Right atrium auricular region (tissue), 2 donors: ENCODE data around the gene SCMH1. TPM values are rescaled to one million over a fixed set of nuclear protein-coding genes. Genes with fewer than 3 reads are reported as not detected.

Experiments used
- DNase-seq: peaks from one replicate; pipeline ENCODE4 v3.0.0-alpha.2; 2019; ENCODE audit warnings: low spot score
- H3K27ac ChIP-seq, 2 donors: fragments of 200-600 bp; sonication (generic); 1 replicate in 1 of 2; 2 replicates in 1 of 2; pipeline ENCODE4 v1.5.1; 2016 to 2019
- H3K27me3 ChIP-seq, 2 donors: fragments of 200-600 bp; sonication (generic); one replicate each; pipeline versions ENCODE4 v1.5.1 to v1.6.0; 2017 to 2019
- H3K36me3 ChIP-seq: fragments of 200-600 bp; sonication (generic); one replicate; pipeline ENCODE4 v1.5.1; 2016
- H3K4me1 ChIP-seq, 2 donors: fragments of 200-600 bp; sonication (generic); one replicate each; pipeline versions ENCODE4 v1.5.1 to v1.6.0; 2017 to 2019
- H3K4me3 ChIP-seq, 2 donors: fragments of 200-600 bp; sonication (generic); 1 replicate in 1 of 2; 2 replicates in 1 of 2; pipeline ENCODE4 v1.5.1; 2017 to 2019; ENCODE audit warnings: mild to moderate bottlenecking in 1 of 2, moderate library complexity in 1 of 2
- H3K9me3 ChIP-seq, 2 donors: fragments of 200-600 bp; sonication (generic); one replicate each; pipeline ENCODE4 v1.5.1; 2019
- total RNA-seq, 2 donors: library from RNA; depleted of rRNA; stranded (reverse); fragments of >200 nt; gene quantifications; one replicate each; pipeline ENCODE4 v1.1.0, GENCODE V29; 2016
- TF ChIP-seq, protein P1 (sequence below), 2 donors: fragments of 200-600 bp; sonication (generic); IDR thresholded peaks; one replicate each; pipeline ENCODE4 v1.5.1; 2019; ENCODE audit warnings: antibody characterized with exemption in 2 of 2

SCMH1 gene
- total RNA-seq, 2 donors from 2014 or later: 50.1 to 62.5 TPM

DNA sequence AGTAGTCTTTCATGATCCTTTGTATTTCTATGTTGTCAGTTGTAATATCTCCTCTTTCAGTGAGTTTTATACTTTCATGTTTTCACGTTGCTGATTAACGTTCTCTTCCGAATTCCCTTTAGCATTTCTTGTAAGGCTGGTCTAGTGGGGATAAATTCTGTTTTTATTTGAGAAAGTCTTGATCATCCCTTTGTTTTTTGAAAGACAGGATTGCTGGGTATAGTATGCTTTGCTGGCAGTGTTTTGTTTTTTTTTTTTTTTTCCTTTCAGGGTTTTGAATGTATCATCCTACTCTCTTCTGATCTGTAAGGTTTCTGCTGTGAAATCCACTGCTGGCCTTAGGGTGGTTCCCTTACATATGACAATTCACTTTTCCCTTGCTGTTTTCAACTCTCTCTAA, 74.4 kb downstream of the SCMH1 start:
- H3K4me3 ChIP-seq: no peak overlapping the region
- H3K9me3 ChIP-seq: peaks cover 0 to 14% of the 10 kb centered on the region in 2 donors
- no peak for DNase-seq
- TF ChIP-seq, protein P1, sequence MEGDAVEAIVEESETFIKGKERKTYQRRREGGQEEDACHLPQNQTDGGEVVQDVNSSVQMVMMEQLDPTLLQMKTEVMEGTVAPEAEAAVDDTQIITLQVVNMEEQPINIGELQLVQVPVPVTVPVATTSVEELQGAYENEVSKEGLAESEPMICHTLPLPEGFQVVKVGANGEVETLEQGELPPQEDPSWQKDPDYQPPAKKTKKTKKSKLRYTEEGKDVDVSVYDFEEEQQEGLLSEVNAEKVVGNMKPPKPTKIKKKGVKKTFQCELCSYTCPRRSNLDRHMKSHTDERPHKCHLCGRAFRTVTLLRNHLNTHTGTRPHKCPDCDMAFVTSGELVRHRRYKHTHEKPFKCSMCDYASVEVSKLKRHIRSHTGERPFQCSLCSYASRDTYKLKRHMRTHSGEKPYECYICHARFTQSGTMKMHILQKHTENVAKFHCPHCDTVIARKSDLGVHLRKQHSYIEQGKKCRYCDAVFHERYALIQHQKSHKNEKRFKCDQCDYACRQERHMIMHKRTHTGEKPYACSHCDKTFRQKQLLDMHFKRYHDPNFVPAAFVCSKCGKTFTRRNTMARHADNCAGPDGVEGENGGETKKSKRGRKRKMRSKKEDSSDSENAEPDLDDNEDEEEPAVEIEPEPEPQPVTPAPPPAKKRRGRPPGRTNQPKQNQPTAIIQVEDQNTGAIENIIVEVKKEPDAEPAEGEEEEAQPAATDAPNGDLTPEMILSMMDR (IDR thresholded peaks at IDR 0.05): no peak
- no peaks in the 10 kb centered on the region for H3K27me3 ChIP-seq
- no peaks in the 10 kb centered on the region for H3K4me1 ChIP-seq
- no peak overlapping the region for H3K27ac ChIP-seq
- H3K36me3 ChIP-seq: no peaks in the 10 kb centered on the region

DNA sequence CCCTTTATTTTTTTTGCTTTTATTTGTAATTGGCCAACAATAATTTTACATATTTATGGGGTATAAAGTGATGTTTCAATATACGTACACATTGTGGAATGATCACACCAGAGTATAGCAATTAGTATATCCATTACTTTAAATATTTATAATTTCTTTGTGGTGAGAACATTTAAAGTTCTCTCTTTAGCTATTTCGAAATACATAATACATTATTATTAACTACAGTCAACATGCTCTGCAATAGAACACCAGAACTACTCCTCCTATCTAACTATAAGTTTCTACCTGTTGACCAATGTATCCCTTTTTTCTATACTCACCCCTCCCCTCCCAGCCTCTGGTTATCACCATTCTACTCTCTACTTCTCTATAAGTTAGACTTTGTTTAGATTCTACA, 77.4 kb downstream of the SCMH1 start:
- no peak overlapping the region for H3K4me3 ChIP-seq
- no peak overlapping the region for H3K27ac ChIP-seq
- peaks cover 8% of the 10 kb centered on the region for H3K36me3 ChIP-seq
- H3K4me1 ChIP-seq: no peaks in the 10 kb centered on the region
- H3K9me3 ChIP-seq: peaks cover 0 to 14% of the 10 kb centered on the region in 2 donors
- TF ChIP-seq, protein P1 (IDR thresholded peaks at IDR 0.05): no peak
- no peak for DNase-seq
- H3K27me3 ChIP-seq: no peaks in the 10 kb centered on the region

DNA sequence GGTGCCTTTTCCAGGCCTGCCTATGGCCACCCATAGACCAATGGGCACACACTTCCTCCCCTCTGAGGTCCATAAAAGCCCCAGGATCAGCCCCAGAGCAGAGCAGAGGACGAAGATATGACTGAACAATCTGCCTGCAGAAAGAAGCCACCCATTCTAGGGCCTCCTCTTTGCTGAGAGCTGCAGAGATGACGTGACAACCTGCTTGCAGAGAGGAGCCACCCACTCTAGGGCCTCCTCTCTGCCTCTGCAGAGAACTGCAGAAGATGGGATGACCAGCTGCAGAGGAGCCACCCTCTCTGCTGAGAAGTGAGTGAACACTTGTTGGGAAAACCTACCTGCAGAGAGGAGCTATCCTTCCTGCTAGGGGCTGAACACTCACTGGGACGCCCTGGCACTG, 79.7 kb downstream of the SCMH1 start:
- TF ChIP-seq, protein P1 (IDR thresholded peaks at IDR 0.05): no peak
- H3K4me1 ChIP-seq: peaks cover 0 to 14% of the 10 kb centered on the region in 2 donors
- H3K36me3 ChIP-seq: peaks cover 8% of the 10 kb centered on the region
- H3K27me3 ChIP-seq: no peaks in the 10 kb centered on the region
- no peak overlapping the region for H3K27ac ChIP-seq
- no peak for DNase-seq
- peaks cover 0 to 4% of the 10 kb centered on the region in 2 donors for H3K9me3 ChIP-seq
- H3K4me3 ChIP-seq: no peak overlapping the region

GRCh38 chr1:41161846-41162245, 80.3 kb downstream of the SCMH1 start:
- no peaks in the 10 kb centered on the region for H3K27me3 ChIP-seq
- TF ChIP-seq, protein P1 (IDR thresholded peaks at IDR 0.05): no peak
- H3K4me3 ChIP-seq: no peak overlapping the region
- DNase-seq: no peak
- no peak overlapping the region for H3K27ac ChIP-seq
- H3K9me3 ChIP-seq: no peaks in the 10 kb centered on the region
- H3K36me3 ChIP-seq: peaks cover 8% of the 10 kb centered on the region
- peaks cover 0 to 14% of the 10 kb centered on the region in 2 donors for H3K4me1 ChIP-seq

- peaks cover 8% of the 10 kb centered on the region for H3K36me3 ChIP-seq
- no peaks in the 10 kb centered on the region for H3K27me3 ChIP-seq
- no peaks in the 10 kb centered on the region for H3K9me3 ChIP-seq
- H3K4me3 ChIP-seq: no peak overlapping the region
- H3K4me1 ChIP-seq: peaks cover 0 to 18% of the 10 kb centered on the region in 2 donors
- H3K27ac ChIP-seq: no peak overlapping the region
- TF ChIP-seq, protein P1 (IDR thresholded peaks at IDR 0.05): no peak
- DNase-seq: no peak
These were observed 81.5 kb downstream of the SCMH1 start for GRCh38 chr1:41160498-41161110.

DNA sequence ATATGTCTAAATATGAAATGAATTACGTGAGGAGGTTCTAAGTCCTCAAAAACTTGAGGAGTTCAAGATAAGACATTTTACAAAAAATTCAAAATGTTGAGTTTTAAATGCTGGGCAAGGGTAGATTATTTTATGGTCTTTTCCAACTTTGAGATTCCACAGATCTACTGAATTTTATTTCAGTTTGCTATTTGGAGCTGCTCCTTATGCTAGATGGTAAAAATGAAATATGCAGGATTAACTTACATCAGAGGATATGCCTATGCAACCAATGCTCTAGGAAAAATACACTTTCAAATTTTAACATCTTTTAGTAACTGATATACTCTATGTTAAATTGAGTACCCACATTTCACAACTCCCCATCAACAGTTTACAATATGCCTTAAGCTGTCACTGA, 83.1 kb downstream of the SCMH1 start:
- no peak overlapping the region for H3K4me3 ChIP-seq
- no peaks in the 10 kb centered on the region for H3K9me3 ChIP-seq
- TF ChIP-seq, protein P1 (IDR thresholded peaks at IDR 0.05): no peak
- H3K27ac ChIP-seq: peak overlapping the region in 1 of 2 donors; percentile 15
- peaks cover 8% of the 10 kb centered on the region for H3K36me3 ChIP-seq
- H3K27me3 ChIP-seq: no peaks in the 10 kb centered on the region
- H3K4me1 ChIP-seq: peaks cover 0 to 18% of the 10 kb centered on the region in 2 donors
- DNase-seq: no peak
